Vagina (tissue), 2 donors: ENCODE data around the gene ARL1. TPM values are rescaled to one million over a fixed set of nuclear protein-coding genes. Genes with fewer than 3 reads are reported as not detected.

Experiments
- DNase-seq, 2 donors: peaks; one replicate each; pipeline ENCODE4 v3.0.0-alpha.2; 2017; ENCODE audit errors: extremely low spot score in 2 of 2
- H3K27ac ChIP-seq: fragments of 200-600 bp; sonication (generic); one replicate; pipeline ENCODE4 v1.5.1; 2019
- H3K27me3 ChIP-seq: fragments of 200-600 bp; sonication (generic); one replicate; pipeline ENCODE4 v1.5.1; 2019
- H3K36me3 ChIP-seq, 2 donors: fragments of 200-600 bp; sonication (generic); one replicate each; pipeline ENCODE4 v1.5.1; 2017 to 2019
- H3K4me1 ChIP-seq: fragments of 200-600 bp; sonication (generic); one replicate; pipeline ENCODE4 v1.5.1; 2019
- H3K4me3 ChIP-seq, 2 donors: fragments of 200-600 bp; sonication (generic); 1 replicate in 1 of 2; 2 replicates in 1 of 2; pipeline ENCODE4 v1.5.1; 2016 to 2019
- H3K9me3 ChIP-seq: fragments of 200-600 bp; sonication (generic); one replicate; pipeline ENCODE4 v1.5.1; 2019
- CTCF ChIP-seq, 3 experiments: fragments of 450-650 bp in 2 of 3; fragments of 200-600 bp in 1 of 3; sonication (generic) in 1 of 3; IDR thresholded peaks; one replicate each; pipeline ENCODE4 v1.5.1; 2017 to 2019; ENCODE audit warnings: antibody characterized with exemption in 3 of 3, mild to moderate bottlenecking in 2 of 3, moderate library complexity in 2 of 3
- POLR2A ChIP-seq, 2 donors: fragments of 450-650 bp; IDR thresholded peaks; one replicate each; pipeline ENCODE4 v1.6.1; 2017; ENCODE audit warnings: antibody characterized with exemption in 2 of 2, mild to moderate bottlenecking in 2 of 2, moderate library complexity in 2 of 2
- POLR2AphosphoS5 ChIP-seq, 2 donors: sonication (generic); formaldehyde crosslinking; IDR thresholded peaks; one replicate each; pipeline ENCODE4 v1.9.0; 2017; ENCODE audit warnings: antibody characterized with exemption in 2 of 2, mild to moderate bottlenecking in 2 of 2, low read depth in 1 of 2; ENCODE audit not compliant: insufficient read depth in 1 of 2
- intact Hi-C: fragments of 100-400 bp; cut with DNase I; formaldehyde crosslinking; loops from one replicate; pipeline ENCODE4 v1.15.1; 2023
- total RNA-seq: library from RNA; depleted of rRNA; stranded (reverse); fragments of >200 nt; gene quantifications from one replicate; pipeline ENCODE4 v1.2.3, GENCODE V29; 2016

ARL1 gene
- 75.9 TPM for total RNA-seq

GRCh38 chr12:101407436-101408345, at the start of gene ARL1:
ARL1 (minus strand) TSS chr12:101407772; CDS start chr12:101407645, 127 bp downstream.
- Histone ChIP-seq H3K4me3 (peak within 1 kb of the TSS; percentile 63 to 90), H3K4me1 (peaks cover 35% of the 10 kb centered on the region), H3K27ac (peak within 1 kb of the TSS; percentile 89), H3K36me3 (peaks cover 0 to 3% of the 10 kb centered on the region in 2 donors), H3K9me3 (no peaks in the 10 kb centered on the region), H3K27me3 (no peaks in the 10 kb centered on the region)
- intact Hi-C loops, result no loop called here
- DNase-seq, result peak in 1 of 2 donors; percentile 91
- TF ChIP-seq POLR2A (IDR thresholded peaks at IDR 0.05), result peak in 1 of 2 donors; percentile 20
- peak in 1 of 3 experiments; percentile 19 for TF ChIP-seq CTCF (IDR thresholded peaks at IDR 0.05)
- peak; percentile 65 to 83 for TF ChIP-seq POLR2AphosphoS5 (IDR thresholded peaks at IDR 0.05; ENCODE audit: insufficient read depth in 1 of 2, low read depth in 1 of 2)

- intact Hi-C loops, result no loop called here
- no peaks in the 10 kb centered on the region for H3K27me3 ChIP-seq
- H3K36me3 ChIP-seq, result no peaks in the 10 kb centered on the region
- peaks cover 5% of the 10 kb centered on the region for H3K4me1 ChIP-seq
- no peak for DNase-seq
- TF ChIP-seq CTCF (IDR thresholded peaks at IDR 0.05), result no peak
- H3K9me3 ChIP-seq, result no peaks in the 10 kb centered on the region
- no peak overlapping the region for H3K27ac ChIP-seq
- no peak overlapping the region for H3K4me3 ChIP-seq
Measured at GRCh38 chr12:101455685-101456084, 48.1 kb upstream of the ARL1 start.

GRCh38 chr12:101441461-101442224, 34.1 kb upstream of the ARL1 start:
- TF ChIP-seq POLR2A (IDR thresholded peaks at IDR 0.05), result no peak
- no peak for TF ChIP-seq POLR2AphosphoS5 (IDR thresholded peaks at IDR 0.05; ENCODE audit: insufficient read depth in 1 of 2, low read depth in 1 of 2)
- no peak for TF ChIP-seq CTCF (IDR thresholded peaks at IDR 0.05)
- no peak overlapping the region for H3K4me3 ChIP-seq
- DNase-seq, result no peak
- intact Hi-C loops, result no loop called here
- H3K36me3 ChIP-seq, result no peaks in the 10 kb centered on the region
- H3K27me3 ChIP-seq, result no peaks in the 10 kb centered on the region
- H3K9me3 ChIP-seq, result no peaks in the 10 kb centered on the region
- no peak overlapping the region for H3K27ac ChIP-seq
- H3K4me1 ChIP-seq, result no peaks in the 10 kb centered on the region

- no peaks in the 10 kb centered on the region for H3K36me3 ChIP-seq
- H3K4me1 ChIP-seq, result no peaks in the 10 kb centered on the region
- no peak overlapping the region for H3K4me3 ChIP-seq
- no peaks in the 10 kb centered on the region for H3K9me3 ChIP-seq
- H3K27ac ChIP-seq, result no peak overlapping the region
- no peak for DNase-seq
- H3K27me3 ChIP-seq, result no peaks in the 10 kb centered on the region
- no peak for TF ChIP-seq CTCF (IDR thresholded peaks at IDR 0.05)
- intact Hi-C loops, result no loop called here
Measured at GRCh38 chr12:101439236-101439635, 31.7 kb upstream of the ARL1 start.

- no peak for DNase-seq
- no peak overlapping the region for H3K4me3 ChIP-seq
- TF ChIP-seq POLR2AphosphoS5 (IDR thresholded peaks at IDR 0.05; ENCODE audit: insufficient read depth in 1 of 2, low read depth in 1 of 2) (no peak), POLR2A (IDR thresholded peaks at IDR 0.05) (no peak), CTCF (IDR thresholded peaks at IDR 0.05) (no peak)
- no peaks in the 10 kb centered on the region for H3K27me3 ChIP-seq
- H3K36me3 ChIP-seq, result no peaks in the 10 kb centered on the region
- no peaks in the 10 kb centered on the region for H3K9me3 ChIP-seq
- H3K27ac ChIP-seq, result no peak overlapping the region
- intact Hi-C loops, result no loop called here
- H3K4me1 ChIP-seq, result no peaks in the 10 kb centered on the region
Measured at GRCh38 chr12:101436136-101436535, 28.6 kb upstream of the ARL1 start.
